Sciatic nerve (tissue), 2 donors: ENCODE measurements around the gene SIK2. TPM values are rescaled to one million over a fixed set of nuclear protein-coding genes. Genes with fewer than 3 reads are reported as not detected.
"Not testable (repeated sequence)": the region's sequence is repeated elsewhere in the genome, so short reads cannot be mapped to it uniquely, and the experiment has no call there.

ENCODE experiments used
- ATAC-seq: fragments of 200-7000 bp; cut with Tn5 transposase; one replicate; pipeline ENCODE4 v1.9.1; 2020; ENCODE audit warnings: mild to moderate bottlenecking, moderate library complexity
- DNase-seq: peaks from one replicate; pipeline ENCODE4 v3.0.0-alpha.2; 2020; ENCODE audit warnings: low spot score
- intact Hi-C: fragments of 100-400 bp; cut with DNase I; formaldehyde crosslinking; loops from one replicate; pipeline ENCODE4 v1.14.2; 2022
- total RNA-seq: library from RNA; stranded (reverse); fragmentation: NEBNext Ultra II Directional; extraction: Animal tissue kit (Norgen Biotek cat#: 25700); gene quantifications from one replicate; pipeline ENCODE4 v1.2.1, GENCODE V29; 2021
- donor health status: DM: no; HTN: no; CAD: no.
- donor health status: DM: no; HTN: no; CAD: no.

Gene SIK2
- total RNA-seq, 1 donor from 2014 or later = 28.3 TPM

DNA sequence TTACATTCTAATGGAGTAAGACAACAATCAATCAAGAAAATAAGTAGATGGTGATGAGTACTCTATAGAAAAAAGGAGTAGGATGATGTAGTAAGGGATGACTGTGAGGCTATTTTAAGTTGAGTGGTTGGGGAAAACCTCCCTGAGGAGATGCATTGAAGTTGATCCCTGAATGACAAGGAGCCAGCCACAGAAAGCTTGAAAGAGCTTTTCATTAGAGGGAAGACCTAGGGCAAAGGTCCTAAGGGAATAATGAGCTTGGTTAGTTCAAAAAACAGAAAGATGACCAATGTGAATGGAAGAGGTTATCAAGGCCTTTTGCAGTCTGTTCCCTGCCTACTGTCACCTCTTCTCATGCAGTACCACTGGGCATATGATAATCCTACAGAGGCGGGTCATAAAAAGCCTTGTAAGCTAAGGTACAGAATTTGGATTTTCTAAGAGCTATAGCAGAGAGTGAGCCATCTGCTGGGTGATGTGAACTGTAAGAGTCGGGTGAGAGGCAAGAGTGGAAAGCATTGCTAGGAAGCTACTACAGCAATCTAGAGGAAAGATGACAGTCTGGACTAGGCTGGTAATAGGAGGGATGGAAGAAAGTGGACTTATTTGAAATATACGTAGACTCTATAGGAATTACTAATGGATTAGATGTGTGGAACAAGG, 160.9 kb downstream of the SIK2 start:
- no peak for DNase-seq
- ATAC-seq = no peak
- intact Hi-C loops = no loop called here

DNA sequence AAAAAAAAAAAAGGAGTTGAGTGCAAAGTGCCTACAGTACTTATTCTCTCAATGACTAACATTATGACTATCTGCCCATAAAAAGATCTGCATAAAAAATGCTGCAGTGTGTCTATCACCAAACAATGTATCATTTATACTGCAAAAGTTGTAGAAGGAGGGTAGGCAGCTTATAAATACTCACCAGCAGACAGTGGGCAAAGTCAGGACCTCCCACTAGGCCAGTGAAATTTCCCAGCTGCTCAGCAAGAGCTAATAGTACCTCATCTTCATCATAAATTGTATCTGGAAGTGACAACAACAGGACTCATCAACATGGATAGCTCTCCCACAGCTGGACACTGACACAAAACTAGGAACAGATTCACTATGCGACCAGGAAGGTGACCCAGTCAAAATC, 162.4 kb downstream of the SIK2 start:
- intact Hi-C loops = no loop called here
- no peak for DNase-seq
- no peak for ATAC-seq

DNA sequence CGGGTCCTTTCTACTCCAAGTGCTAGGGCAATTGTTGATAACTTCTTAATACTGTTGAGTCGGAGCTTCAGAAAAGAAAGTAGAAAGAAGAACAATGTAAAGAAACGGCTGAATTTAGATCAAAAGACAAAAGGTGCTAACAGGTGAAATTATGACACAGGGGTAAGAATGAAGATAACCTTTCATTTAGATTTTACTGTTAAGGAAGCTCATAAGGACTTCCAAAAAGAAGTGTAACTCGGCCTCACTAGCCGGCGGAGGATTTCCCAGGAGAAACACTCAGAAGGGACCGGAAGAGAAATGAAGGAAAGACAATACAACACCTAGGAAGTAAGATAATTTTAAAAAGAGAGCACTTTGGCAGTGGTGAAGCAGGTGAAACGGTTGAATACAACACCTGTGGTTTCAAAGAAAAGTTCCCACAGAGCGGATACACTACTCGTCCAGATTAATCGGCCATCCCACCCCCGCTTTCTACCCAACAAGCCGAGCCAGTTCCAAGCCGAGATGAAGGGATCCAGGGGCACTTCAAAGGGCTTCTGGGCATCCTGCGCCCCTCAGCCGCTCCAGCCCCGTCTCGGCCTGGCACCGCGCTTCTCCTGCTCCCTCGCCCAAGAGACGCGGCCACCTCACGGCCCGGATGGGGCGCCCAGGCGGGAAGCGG, 163.2 kb downstream of the SIK2 start:
- intact Hi-C loops = no loop called here
- DNase-seq (no peak), ATAC-seq (peak; percentile 59)

DNA sequence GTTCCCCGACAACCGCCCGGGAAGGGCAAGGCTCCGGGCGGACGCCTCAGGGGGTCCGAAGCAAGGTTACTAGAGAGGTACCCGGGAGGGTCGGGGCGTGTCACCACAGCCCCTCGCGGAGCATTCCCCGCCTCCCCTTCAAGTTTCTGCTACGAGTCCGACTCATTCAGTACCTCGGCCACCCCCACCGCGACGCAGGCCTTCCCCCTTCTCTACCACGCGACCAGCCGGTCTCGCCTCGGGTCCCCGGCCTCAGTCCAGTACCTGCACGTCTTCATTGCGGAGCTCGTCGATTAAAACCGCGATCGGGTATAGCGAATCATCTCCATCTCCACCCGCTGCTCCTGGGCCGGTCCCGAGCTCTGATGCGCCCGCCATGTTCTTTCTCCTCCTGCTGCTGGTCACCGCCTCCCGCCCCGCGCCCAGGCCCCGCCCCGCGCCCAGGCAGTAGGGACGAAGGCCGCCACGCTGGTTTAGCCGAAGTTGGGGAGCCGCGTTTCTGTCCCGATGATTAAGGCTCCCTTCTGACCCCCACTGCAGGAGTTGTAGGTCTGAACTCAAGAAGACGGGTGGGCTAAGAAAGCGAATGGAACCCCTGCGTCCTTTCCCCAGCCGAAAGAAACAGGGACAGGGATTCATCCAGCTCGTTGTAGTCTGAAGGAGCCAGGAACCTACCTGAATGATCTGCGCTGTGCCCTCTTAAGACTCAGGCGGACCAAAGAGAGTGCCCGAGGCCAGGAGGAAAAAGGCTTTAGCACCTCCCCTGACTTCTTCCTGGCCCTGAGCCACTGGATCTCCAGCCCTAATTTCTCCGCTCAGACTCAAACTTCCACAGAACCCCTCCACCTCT, 164.0 kb downstream of the SIK2 start, which contains the start of gene PPP2R1B:
PPP2R1B (minus strand) TSS at position 406 of the 850 bp plus-strand sequence; CDS start at position 378, 28 bp downstream.
- peak; percentile 98 for ATAC-seq
- intact Hi-C loops = no loop called here
- DNase-seq = peak; percentile 88

DNA sequence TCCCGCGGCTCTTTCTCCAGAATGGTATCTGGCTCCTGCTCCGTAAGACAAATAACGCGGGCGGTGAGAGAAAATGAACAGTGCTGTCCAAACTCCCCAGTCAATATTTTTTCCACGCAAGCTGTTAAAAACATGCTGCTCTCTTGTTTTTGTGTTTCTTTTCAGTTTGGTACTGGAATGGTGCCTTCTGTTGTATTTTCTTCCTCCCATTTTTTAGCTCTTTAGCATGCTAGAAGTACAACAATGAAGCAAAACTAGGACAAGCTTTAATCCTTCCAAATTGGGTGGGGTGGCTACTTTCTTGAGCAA, 164.5 kb downstream of the SIK2 start:
- DNase-seq = no peak
- intact Hi-C loops = no loop called here
- peak; percentile 48 for ATAC-seq

DNA sequence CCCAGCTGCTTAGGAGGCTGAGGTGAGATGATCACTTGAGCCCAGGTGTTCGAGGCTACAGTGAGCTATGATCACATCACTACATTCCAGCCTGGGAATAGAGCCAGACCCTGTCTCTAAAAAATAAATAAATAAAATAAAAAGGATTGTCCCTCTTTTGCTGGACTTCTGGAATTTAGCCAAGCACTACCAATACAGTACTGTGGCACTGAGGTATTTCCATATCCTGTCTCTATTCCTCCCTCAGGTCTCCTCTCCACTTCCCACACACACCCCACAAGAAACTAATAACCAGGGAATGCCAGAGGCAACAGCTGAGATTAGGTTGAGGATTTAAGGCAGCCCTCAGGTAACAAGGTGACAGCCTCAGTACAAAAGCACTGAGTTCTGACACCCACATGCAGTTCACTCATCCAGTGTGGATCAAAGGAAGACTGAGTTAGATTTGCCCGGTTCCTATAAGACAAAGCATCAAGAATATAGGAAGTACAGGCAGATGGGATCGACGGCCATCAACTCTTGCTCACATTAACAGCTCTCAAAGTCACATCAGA, 168.4 kb downstream of the SIK2 start:
- ATAC-seq (no peak), DNase-seq (no peak)
- intact Hi-C loops = no loop called here

DNA sequence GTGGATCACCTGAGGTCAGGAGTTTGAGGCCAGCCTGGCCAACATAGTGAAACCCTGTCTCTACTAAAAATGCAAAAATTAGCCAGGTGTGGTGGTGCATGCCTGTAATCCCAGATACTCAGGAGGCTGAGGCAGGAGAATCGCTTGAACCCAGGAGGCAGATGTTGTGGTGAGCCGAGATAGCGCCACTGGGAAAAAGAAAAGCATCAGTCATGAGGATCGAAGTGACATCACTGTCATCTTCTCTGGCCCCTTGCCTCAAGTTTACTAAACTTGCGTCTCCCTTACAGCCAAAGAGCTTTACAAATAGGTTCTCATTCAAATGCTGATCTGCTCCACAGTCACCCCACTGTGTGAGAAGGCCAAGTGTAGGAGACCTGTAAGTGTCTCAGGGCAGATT, 169.0 kb downstream of the SIK2 start:
- DNase-seq, ATAC-seq, intact Hi-C loops: not testable (repeated sequence)

DNA sequence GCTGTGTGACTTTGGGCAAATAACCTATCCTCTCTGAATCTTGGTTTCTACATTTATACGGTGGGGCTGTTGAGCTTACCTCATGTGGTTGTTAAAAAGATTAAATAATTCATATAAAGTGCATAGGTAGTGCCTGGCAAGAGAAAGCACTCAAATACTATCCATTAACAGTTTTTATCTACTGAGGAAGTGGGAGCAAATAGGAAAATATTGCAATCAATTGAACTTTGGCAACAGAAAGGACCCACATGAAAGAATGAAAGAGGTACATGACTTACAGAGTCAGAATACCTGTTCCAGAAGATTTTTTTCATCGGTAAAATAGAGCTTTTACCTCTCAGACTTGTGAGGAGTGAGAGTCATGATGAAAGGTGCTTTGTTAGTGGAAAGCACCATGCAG, 170.3 kb downstream of the SIK2 start:
- no peak for DNase-seq
- intact Hi-C loops = no loop called here
- no peak for ATAC-seq

DNA sequence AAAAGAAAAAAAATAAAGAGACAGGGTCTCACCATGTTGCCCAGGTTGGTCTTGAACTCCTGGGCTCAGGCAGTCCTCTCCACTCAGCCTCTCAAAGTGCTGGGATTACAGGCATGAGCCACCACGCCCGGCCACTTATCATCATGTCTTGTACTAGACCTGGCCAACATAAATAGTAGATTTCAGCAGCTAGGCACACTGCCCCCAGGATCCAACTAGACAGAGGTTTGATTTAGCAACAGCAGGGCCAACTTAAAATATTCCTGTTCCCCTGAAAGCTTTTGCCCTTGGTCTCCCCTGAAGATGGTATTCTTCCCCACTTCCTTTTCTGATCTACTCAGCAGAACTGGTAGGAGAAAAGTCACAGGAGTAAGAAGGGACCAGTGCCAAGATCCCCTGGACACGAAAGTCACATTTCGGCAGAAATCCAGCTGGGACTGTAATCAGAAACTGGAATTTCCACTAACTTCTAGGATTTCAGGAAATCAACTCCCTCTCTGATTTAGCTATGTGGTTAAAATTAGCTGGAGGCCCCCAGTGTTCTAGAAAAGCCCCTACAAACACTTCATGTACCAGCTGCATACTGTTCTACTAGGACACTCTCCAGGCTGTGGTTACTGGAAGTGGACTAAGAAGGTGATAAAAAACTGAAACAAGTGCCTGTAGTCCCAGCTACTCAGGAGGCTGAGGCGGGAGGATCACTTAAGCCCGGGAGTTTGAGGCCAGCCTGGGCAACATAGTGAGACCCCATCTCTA, 172.9 kb downstream of the SIK2 start:
- intact Hi-C loops = loop anchor here (5.0 kb wide), 2 partner anchors 173 to 1758 kb away; partner anchors contain the start of gene SIK2
- DNase-seq (no peak), ATAC-seq (peak; percentile 78)

DNA sequence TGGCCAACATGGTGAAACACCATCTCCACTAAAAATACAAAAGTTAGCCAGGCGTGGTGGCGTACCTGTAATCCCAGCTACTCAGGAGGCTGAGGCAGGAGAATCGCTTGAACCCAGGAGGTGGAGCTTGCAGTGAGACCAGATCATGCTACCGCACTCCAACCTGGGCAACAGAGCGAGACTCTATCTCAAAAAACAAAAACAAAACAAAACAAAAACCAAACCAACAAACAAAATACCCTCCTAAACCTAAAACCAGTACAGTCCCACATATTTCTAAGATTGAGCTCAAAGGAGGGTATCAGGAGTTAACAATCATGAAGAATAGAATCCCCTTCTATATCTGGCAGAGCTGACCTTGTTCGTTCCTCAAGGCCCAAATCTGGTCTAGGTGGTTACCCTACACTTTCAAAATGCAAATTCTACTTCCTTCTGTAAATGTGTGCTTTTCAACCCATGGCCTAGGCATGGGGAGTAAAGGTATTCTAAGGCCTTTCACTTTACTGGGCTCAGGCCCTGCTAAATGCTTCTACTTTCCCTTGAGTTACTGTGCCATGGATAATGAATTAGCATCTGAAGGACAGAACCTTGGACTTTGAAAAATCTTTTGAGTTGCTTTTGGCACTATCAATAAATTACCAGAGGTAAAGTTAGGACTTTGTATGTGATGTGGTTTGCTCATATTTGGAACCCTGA, 174.3 kb downstream of the SIK2 start:
- intact Hi-C loops = loop anchor here (5.0 kb wide), 2 partner anchors 174 to 1759 kb away; partner anchors contain the start of gene SIK2
- DNase-seq (no peak), ATAC-seq (no peak)

DNA sequence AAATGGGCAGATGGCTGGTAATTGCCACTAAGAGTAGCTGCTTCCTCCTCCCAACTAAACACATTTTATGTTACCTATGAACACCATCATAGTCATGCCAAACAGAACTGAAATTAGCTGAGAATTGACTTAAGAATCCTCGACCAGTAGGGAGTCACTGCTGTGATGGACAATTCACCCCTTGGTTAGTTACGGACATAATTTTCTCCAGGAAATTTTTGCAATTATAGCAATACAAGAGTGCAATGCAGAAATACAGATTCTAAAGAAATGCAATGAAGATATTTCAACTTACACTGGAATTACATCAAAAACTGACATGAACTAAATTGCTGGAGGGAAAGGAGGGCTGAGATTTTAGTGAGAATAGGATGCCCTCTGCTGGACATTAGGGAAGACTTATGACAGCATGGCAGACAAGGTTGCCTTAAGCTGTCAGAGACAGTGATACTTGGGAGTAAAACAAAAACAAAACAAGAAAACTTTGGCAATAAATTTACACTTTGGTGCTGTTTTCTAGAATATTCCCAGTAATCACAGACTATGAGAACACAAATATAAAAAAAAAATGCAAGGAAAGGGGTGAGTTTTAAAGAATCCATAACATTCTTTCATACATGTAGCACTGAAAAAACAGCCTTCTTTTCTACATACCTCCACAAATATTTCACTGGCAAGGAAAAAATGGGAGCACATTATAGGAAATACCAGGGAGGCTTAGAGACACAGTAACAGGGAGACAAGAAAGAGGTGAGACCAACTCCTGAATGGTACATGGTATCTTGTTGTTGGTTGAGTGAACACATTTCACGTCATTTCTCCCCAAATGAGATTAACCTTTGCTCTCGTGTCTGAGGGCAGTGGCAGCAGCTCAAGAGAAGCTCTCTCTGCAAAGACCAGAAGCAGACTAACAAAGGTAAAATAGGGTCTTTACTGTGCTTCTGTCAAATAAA, 175.1 kb downstream of the SIK2 start:
- DNase-seq (no peak), ATAC-seq (peak; percentile 89)
- intact Hi-C loops = loop anchor here (5.0 kb wide), 2 partner anchors 175 to 1760 kb away; partner anchors contain the start of gene SIK2

DNA sequence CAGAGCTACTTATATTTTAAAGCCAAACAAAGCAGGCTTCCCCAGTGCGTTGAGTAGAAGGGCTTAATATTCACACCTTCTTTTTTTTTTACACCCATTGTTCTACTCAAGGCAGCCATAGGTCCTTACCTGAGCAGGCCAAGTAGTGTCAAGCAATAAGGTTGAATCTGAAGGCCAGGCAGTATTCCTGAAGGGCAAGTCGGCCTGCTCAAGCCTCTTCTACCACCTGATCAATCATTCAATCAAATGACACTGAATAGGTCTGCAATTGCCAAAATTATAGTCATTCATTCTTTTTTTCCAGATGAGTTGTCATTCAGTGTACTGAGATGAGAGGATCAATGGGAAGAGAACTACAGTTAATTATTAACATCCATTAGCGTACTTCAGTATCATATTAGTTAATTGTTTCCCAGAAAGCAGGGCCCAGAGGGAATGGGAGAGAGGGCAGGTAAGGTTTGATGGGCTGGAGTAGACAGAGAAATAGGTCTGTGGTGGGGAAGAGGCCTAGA, 175.9 kb downstream of the SIK2 start:
- ATAC-seq = no peak
- no peak for DNase-seq
- intact Hi-C loops = loop anchor here (5.0 kb wide), 2 partner anchors 176 to 1761 kb away; partner anchors contain the start of gene SIK2

DNA sequence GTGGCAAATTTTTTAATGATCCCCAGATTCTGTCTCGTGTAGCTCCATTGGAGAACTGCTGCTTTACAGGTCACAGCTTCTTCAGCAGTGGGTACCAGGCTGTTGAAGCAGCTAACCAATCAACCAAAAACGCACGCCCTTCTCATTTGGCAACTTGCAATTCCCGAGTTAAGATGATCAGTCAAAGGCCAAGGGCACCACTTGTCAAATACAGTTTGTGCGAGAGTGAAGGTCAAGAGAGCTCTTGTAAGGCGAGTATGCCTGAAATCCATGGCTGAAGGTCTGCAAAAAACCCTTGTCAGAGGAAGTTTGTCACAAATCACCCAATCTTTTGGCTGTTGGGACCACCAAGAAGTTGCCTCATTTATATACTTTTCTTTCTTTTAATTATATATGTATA, 176.9 kb downstream of the SIK2 start:
- ATAC-seq (no peak), DNase-seq (no peak)
- intact Hi-C loops = loop anchor here (5.0 kb wide), 2 partner anchors 177 to 1762 kb away; partner anchors contain the start of gene SIK2
